HepG2 (cell line): ENCODE data around the gene DNAJB5. TPM values are rescaled to one million over a fixed set of nuclear protein-coding genes. Genes with fewer than 3 reads are reported as not detected.

Experiments used
- ATAC-seq: fragments of 200-7000 bp; cut with Tn5 transposase; 3 replicates; pipeline ENCODE4 v1.9.1; 2020; ENCODE audit warnings: mild to moderate bottlenecking, moderate library complexity
- BruUV-seq: library from RNA; stranded (reverse); fragments of 400-500 nt; replicated peaks from 2 replicates; lab custom pipeline; 2021; lab: Mats Ljungman, UMichigan
- CTCF ChIA-PET: fragments of 300-600 bp; formaldehyde crosslinking; extraction: SDS; loops from one replicate; lab custom pipeline; 2021; ENCODE audit warnings: low total read pairs, inconsistent platforms, low intra/inter-chr PET ratio; lab: Yijun Ruan, JAX
- POLR2A ChIA-PET: fragments of 350-600 bp; sonication (Branson Sonifier 250); formaldehyde crosslinking; loops from one replicate; lab custom pipeline; 2020; ENCODE audit warnings: antibody characterized with exemption, inconsistent platforms; lab: Yijun Ruan, JAX
- DNase-seq: peaks from one replicate; pipeline ENCODE4 v3.0.0-alpha.2; 2015; ENCODE audit warnings: low spot score
- FAIRE-seq: peaks from 3 replicates; lab custom pipeline; 2011; peaks lifted over from hg19 to GRCh38; lab: Jason Lieb, UNC
- H2AFZ ChIP-seq: one replicate; pipeline ENCODE4 v1.6.1; 2011; ENCODE audit warnings: low read length, inconsistent platforms
- H3K27ac ChIP-seq: fragments of 300-600 bp; 3 replicates; pipeline ENCODE4 v1.8.0; 2011; ENCODE audit warnings: mixed run types, mild to moderate bottlenecking, mixed read lengths, low read length, inconsistent platforms; ENCODE audit not compliant: insufficient read depth; ENCODE audit errors: extremely low read length
- H3K27me3 ChIP-seq, 2 experiments: fragments of 200-600 bp in 1 of 2; 2 replicates in 1 of 2; 3 replicates in 1 of 2; pipeline versions ENCODE4 v1.6.0 to v1.8.0; 2011; ENCODE audit warnings: low read length in 2 of 2, mild to moderate bottlenecking in 2 of 2, moderate library complexity in 2 of 2, inconsistent platforms in 1 of 2; ENCODE audit not compliant: insufficient read depth in 2 of 2, control insufficient read depth in 1 of 2
- H3K36me3 ChIP-seq, 2 experiments: fragments of 200-600 bp in 1 of 2; replicated peaks in 1 of 2; 2 replicates in 1 of 2; 3 replicates in 1 of 2; pipeline versions ENCODE4 v1.5.1 to v1.8.0; 2011; ENCODE audit warnings: low read length in 2 of 2, inconsistent platforms in 1 of 2; ENCODE audit not compliant: insufficient read depth in 2 of 2, control insufficient read depth in 1 of 2
- H3K4me1 ChIP-seq: 2 replicates; pipeline ENCODE4 v1.5.1; 2012; ENCODE audit warnings: low read length, inconsistent platforms; ENCODE audit not compliant: insufficient read depth
- H3K4me2 ChIP-seq: 2 replicates; pipeline ENCODE4 v1.6.0; 2011; ENCODE audit warnings: low read depth, low read length, inconsistent platforms
- H3K4me3 ChIP-seq, 3 experiments: fragments of 200-600 bp in 1 of 3; sonication (generic), shearing (Covaris generic) in 1 of 3; replicated peaks in 1 of 3; 2 replicates each; pipeline ENCODE4 v1.5.1; 2011 to 2016; ENCODE audit warnings: low read length in 3 of 3, inconsistent platforms in 2 of 3, low read depth in 2 of 3, mild to moderate bottlenecking in 2 of 3, control low read depth in 1 of 3, mixed read lengths in 1 of 3; ENCODE audit not compliant: insufficient read depth in 1 of 3
- H3K79me2 ChIP-seq: one replicate; pipeline ENCODE4 v1.6.1; 2011; ENCODE audit warnings: low read length, inconsistent platforms; ENCODE audit not compliant: insufficient read depth
- H3K9ac ChIP-seq: 2 replicates; pipeline ENCODE4 v1.6.0; 2011; ENCODE audit warnings: mild to moderate bottlenecking, low read depth, low read length, inconsistent platforms; ENCODE audit not compliant: insufficient read depth
- H3K9me3 ChIP-seq: 2 replicates; pipeline ENCODE4 v1.5.1; 2012; ENCODE audit warnings: mild to moderate bottlenecking, low read length
- H4K20me1 ChIP-seq: 2 replicates; pipeline ENCODE4 v1.6.0; 2011; ENCODE audit warnings: inconsistent platforms, mild to moderate bottlenecking, low read length, moderate library complexity; ENCODE audit not compliant: insufficient read depth
- BHLHE40 ChIP-seq: IDR thresholded peaks from 2 replicates; pipeline ENCODE4 v1.6.1; 2011; ENCODE audit warnings: low read length, improper control_type of control experiment
- FLYWCH1 ChIP-seq: sonication (generic); formaldehyde crosslinking; IDR thresholded peaks from 2 replicates; pipeline ENCODE4 v1.8.1; 2023; ENCODE audit warnings: mild to moderate bottlenecking, missing genetic modification reagents
- MNT ChIP-seq: fragments of 450-650 bp; IDR thresholded peaks from 2 replicates; pipeline ENCODE4 v1.6.1; 2016
- PATZ1 ChIP-seq: sonication (generic); formaldehyde crosslinking; IDR thresholded peaks from 2 replicates; pipeline ENCODE4 v1.4.0; 2020; ENCODE audit warnings: missing genetic modification reagents
- SKI ChIP-seq: fragments of 450-650 bp; IDR thresholded peaks from one replicate; pipeline ENCODE4 v1.6.1; 2018; ENCODE audit warnings: mild to moderate bottlenecking; ENCODE audit not compliant: partially characterized antibody
- SMARCC2 ChIP-seq: fragments of 450-650 bp; IDR thresholded peaks from 2 replicates; pipeline ENCODE4 v1.6.1; 2017; ENCODE audit warnings: antibody characterized with exemption, mild to moderate bottlenecking
- SP140L ChIP-seq: sonication (generic); formaldehyde crosslinking; IDR thresholded peaks from 2 replicates; pipeline ENCODE4 v1.4.0; 2020; ENCODE audit warnings: missing genetic modification reagents, borderline replicate concordance
- SRSF1 ChIP-seq: fragments of 200-400 bp; formaldehyde crosslinking; optimal IDR thresholded peaks from 2 replicates; pipeline ENCODE3; 2017; ENCODE audit warnings: mild to moderate bottlenecking, low read depth, low read length, moderate library complexity
- TRIM22 ChIP-seq: fragments of 450-650 bp; IDR thresholded peaks from 2 replicates; pipeline ENCODE4 v1.6.1; 2017
- YY1 ChIP-seq: IDR thresholded peaks from 2 replicates; pipeline ENCODE4 v1.6.1; 2011; ENCODE audit warnings: low read length, low read depth, moderate library complexity, mild to moderate bottlenecking; ENCODE audit not compliant: insufficient read depth, insufficient replicate concordance
- ZFP36L1 ChIP-seq: sonication (generic); formaldehyde crosslinking; IDR thresholded peaks from 2 replicates; pipeline ENCODE4 v1.8.0; 2022; ENCODE audit warnings: mild to moderate bottlenecking, missing genetic modification reagents, moderate library complexity
- ZNF292 ChIP-seq: sonication (generic); formaldehyde crosslinking; IDR thresholded peaks from 2 replicates; pipeline ENCODE4 v1.8.1; 2022; ENCODE audit warnings: mild to moderate bottlenecking, low read depth, missing genetic modification reagents, borderline replicate concordance
- ZNF598 ChIP-seq: sonication (generic); formaldehyde crosslinking; IDR thresholded peaks from 2 replicates; pipeline ENCODE4 v1.5.1; 2020; ENCODE audit warnings: mild to moderate bottlenecking, missing genetic modification reagents, borderline replicate concordance
- WGBS: methylation state at CpG from one replicate; pipeline ENCODE4 v1.1.6; 2017; ENCODE audit warnings: low lambda C conversion rate; 5-methylcytosine and 5-hydroxymethylcytosine counted together
- in situ Hi-C: cut with HindIII; loops from 2 replicates; pipeline ENCODE4 v1.10.0; 2017; ENCODE audit warnings: low pct_unique_long_range_greater_than_20kb; ENCODE audit not compliant: extremely low pct_ligation_motif_present
- intact Hi-C: fragments of 100-400 bp; cut with micrococcal nuclease; formaldehyde crosslinking; loops from one replicate; pipeline ENCODE4 v1.10.0; 2022; ENCODE audit not compliant: unreplicated experiment
- polyA plus RNA-seq, 8 experiments: library from polyadenylated mRNA; depleted of rRNA in 3 of 8; stranded (reverse) in 7 of 8; unstranded in 1 of 8; fragments of >200 nt; fragmentation: Illumina TruSeq in 4 of 8; extraction: Trizol in 4 of 8; gene quantifications; 2 replicates each; pipeline versions ENCODE4 v1.2.1 to v1.2.3, GENCODE V29; 2011 to 2016; ENCODE audit warnings: low read depth in 4 of 8, missing spikeins in 1 of 8, mixed read lengths in 1 of 8; ENCODE audit not compliant: insufficient read depth in 1 of 8
- total RNA-seq, 5 experiments: library from RNA; depleted of rRNA; stranded (reverse); fragments of >200 nt; fragmentation: Illumina TruSeq; extraction: Trizol; gene quantifications; 2 replicates each; pipeline ENCODE4 v1.2.3, GENCODE V29; 2016; ENCODE audit warnings: low read depth in 1 of 5

DNAJB5 gene
- total and polyA plus RNA-seq, 2 of the 13 experiments (the other 11 are each of a cell fraction or from before 2014, with no cell fraction given), result 0.40 to 0.69 TPM

- no peak overlapping the region for H3K4me2 ChIP-seq
- H3K36me3 ChIP-seq, result no peaks in the 10 kb centered on the region
- no peak overlapping the region for H2AFZ ChIP-seq
- FAIRE-seq, result no peak
- in situ Hi-C loops (no loop called here), intact Hi-C loops (no loop called here)
- H3K4me3 ChIP-seq, result no peak overlapping the region
- no peak for DNase-seq
- no peaks in the 10 kb centered on the region for H3K9me3 ChIP-seq
- no peaks in the 10 kb centered on the region for H4K20me1 ChIP-seq
- H3K9ac ChIP-seq, result no peak overlapping the region
- no peak for ATAC-seq
- peaks cover 0 to 1% of the 10 kb centered on the region in 2 experiments; a peak in 4 of 5 replicates for H3K27me3 ChIP-seq
- ChIA-PET CTCF (no interaction called here), POLR2A (no interaction called here)
- H3K27ac ChIP-seq, result no peak overlapping the region
- WGBS, result 54% methylated on average over 21 of the region's 21 CpGs
- no TSS peak for BruUV-seq
- no peak for TF ChIP-seq YY1
- TF ChIP-seq ZFP36L1, result no peak
- no peak for TF ChIP-seq ZNF598 (CRISPR knock-in tag)
- no peak for TF ChIP-seq SP140L (CRISPR knock-in tag)
- no peak for TF ChIP-seq SMARCC2
- TF ChIP-seq TRIM22, result no peak
- TF ChIP-seq PATZ1 (CRISPR knock-in tag), result no peak
- TF ChIP-seq MNT, result no peak
- TF ChIP-seq SKI, result no peak
- TF ChIP-seq BHLHE40, result no peak
- no peak for TF ChIP-seq ZNF292 (CRISPR knock-in tag)
- no peak for TF ChIP-seq FLYWCH1 (CRISPR knock-in tag)
- no peak for TF ChIP-seq SRSF1
- H3K79me2 ChIP-seq, result no peaks in the 10 kb centered on the region
- H3K4me1 ChIP-seq, result no peaks in the 10 kb centered on the region
Observed at GRCh38 chr9:34971146-34971811, 18.3 kb upstream of the DNAJB5 start.
